ENCODE data around the gene SLC38A8.

The SLC38A8 gene

DNA sequence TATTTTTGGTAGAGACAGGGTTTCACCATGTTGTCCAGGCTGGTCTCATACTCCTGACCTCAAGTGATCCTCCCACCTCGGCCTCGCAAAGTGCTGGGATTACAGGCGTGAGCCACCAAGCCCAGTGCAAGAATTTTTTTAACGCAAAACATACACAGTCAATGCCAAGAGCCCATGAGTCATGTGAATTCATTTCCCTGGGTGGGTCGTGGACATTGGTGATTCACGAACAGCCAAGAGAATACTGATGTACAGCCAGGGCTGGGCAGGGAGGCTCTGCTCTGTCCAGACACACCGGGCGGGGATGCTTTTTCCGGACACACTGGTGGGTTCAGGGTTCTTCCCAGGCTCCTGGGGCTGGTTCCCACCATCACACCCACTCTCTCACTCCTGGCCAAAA, 17.7 kb downstream of the SLC38A8 start:
- no peaks in the 10 kb centered on the region for H3K79me2 ChIP-seq (ENCODE audit: insufficient read depth, low read depth)
- TF ChIP-seq, protein P1, sequence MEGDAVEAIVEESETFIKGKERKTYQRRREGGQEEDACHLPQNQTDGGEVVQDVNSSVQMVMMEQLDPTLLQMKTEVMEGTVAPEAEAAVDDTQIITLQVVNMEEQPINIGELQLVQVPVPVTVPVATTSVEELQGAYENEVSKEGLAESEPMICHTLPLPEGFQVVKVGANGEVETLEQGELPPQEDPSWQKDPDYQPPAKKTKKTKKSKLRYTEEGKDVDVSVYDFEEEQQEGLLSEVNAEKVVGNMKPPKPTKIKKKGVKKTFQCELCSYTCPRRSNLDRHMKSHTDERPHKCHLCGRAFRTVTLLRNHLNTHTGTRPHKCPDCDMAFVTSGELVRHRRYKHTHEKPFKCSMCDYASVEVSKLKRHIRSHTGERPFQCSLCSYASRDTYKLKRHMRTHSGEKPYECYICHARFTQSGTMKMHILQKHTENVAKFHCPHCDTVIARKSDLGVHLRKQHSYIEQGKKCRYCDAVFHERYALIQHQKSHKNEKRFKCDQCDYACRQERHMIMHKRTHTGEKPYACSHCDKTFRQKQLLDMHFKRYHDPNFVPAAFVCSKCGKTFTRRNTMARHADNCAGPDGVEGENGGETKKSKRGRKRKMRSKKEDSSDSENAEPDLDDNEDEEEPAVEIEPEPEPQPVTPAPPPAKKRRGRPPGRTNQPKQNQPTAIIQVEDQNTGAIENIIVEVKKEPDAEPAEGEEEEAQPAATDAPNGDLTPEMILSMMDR (conservative IDR thresholded peaks at IDR 0.05; ENCODE audit: low read depth, low read length): no peak
- H4K20me1 ChIP-seq (ENCODE audit: insufficient read depth): no peaks in the 10 kb centered on the region
- H3K36me3 ChIP-seq (ENCODE audit: insufficient read depth): no peaks in the 10 kb centered on the region
- H2AFZ ChIP-seq (ENCODE audit: low read depth): no peak overlapping the region
- no peak overlapping the region for H3K4me3 ChIP-seq (IDR thresholded peaks at IDR 0.05; ENCODE audit: insufficient read depth, low read depth, low read length)
- H3K27me3 ChIP-seq (ENCODE audit: insufficient read depth, low read depth): peaks cover 87% of the 10 kb centered on the region
- no peak overlapping the region for H3K9ac ChIP-seq
- H3K4me1 ChIP-seq (ENCODE audit: low read depth, poor library complexity, severe bottlenecking): no peaks in the 10 kb centered on the region
- no peak overlapping the region for H3K4me2 ChIP-seq
- H3K27ac ChIP-seq: no peak overlapping the region

DNA sequence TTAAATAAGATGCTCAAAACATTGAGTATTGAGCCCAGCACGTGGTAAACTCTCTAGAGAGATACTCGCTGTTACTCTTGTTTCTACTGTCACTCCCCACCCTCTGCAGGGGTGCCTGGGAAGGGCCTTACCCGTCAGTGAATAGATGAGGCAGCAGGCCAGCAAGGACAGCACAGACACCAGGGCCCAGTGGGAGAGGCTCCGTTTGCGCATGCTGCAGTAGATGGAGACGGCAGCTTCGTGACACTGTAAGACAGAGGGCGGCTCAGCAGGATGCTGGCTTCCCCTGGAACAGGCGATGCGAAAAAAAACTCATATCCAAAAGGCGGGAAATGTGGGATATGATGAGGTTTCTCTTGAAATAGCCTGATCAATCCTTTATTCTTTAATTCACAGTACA, 20.0 kb downstream of the SLC38A8 start:
- H4K20me1 ChIP-seq (ENCODE audit: insufficient read depth): no peaks in the 10 kb centered on the region
- peaks cover 89% of the 10 kb centered on the region; the same call in 1 of the 2 replicates for H3K27me3 ChIP-seq (ENCODE audit: insufficient read depth, low read depth)
- no peak overlapping the region for H3K27ac ChIP-seq
- no peak overlapping the region for H2AFZ ChIP-seq (ENCODE audit: low read depth)
- H3K9ac ChIP-seq: no peak overlapping the region
- H3K4me3 ChIP-seq (IDR thresholded peaks at IDR 0.05; ENCODE audit: insufficient read depth, low read depth, low read length): no peak overlapping the region
- TF ChIP-seq, protein P1 (conservative IDR thresholded peaks at IDR 0.05; ENCODE audit: low read depth, low read length): no peak
- H3K36me3 ChIP-seq (ENCODE audit: insufficient read depth): no peaks in the 10 kb centered on the region
- H3K4me1 ChIP-seq (ENCODE audit: low read depth, poor library complexity, severe bottlenecking): no peaks in the 10 kb centered on the region
- no peaks in the 10 kb centered on the region for H3K79me2 ChIP-seq (ENCODE audit: insufficient read depth, low read depth)
- H3K4me2 ChIP-seq: no peak overlapping the region

DNA sequence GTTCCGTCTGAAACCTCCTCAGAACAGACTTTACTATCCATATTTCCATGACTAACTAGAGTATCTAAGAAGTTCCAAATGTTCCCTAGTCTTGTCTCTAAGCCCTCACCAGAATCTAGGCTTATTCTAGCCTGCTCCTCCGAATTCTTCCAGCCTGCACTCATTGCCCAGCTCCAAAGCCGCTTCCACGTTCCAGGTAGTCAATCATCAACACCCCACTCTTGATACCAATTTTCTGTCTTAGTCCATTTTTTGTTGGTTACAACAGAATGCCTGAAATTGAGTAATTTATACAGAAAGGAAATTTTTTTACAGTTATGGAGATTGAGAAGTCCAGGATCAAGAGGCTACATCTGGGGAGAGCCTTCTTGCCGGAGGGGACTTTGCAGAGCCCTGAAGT, 21.1 kb downstream of the SLC38A8 start:
- Histone ChIP-seq H3K4me3 (IDR thresholded peaks at IDR 0.05; ENCODE audit: insufficient read depth, low read depth, low read length) (no peak overlapping the region), H3K27ac (no peak overlapping the region), H3K9ac (no peak overlapping the region), H3K79me2 (ENCODE audit: insufficient read depth, low read depth) (no peaks in the 10 kb centered on the region), H2AFZ (ENCODE audit: low read depth) (no peak overlapping the region), H4K20me1 (ENCODE audit: insufficient read depth) (no peaks in the 10 kb centered on the region), H3K4me2 (no peak overlapping the region), H3K36me3 (ENCODE audit: insufficient read depth) (no peaks in the 10 kb centered on the region), H3K27me3 (ENCODE audit: insufficient read depth, low read depth) (peaks cover 88% of the 10 kb centered on the region), H3K4me1 (ENCODE audit: low read depth, poor library complexity, severe bottlenecking) (no peaks in the 10 kb centered on the region)
- TF ChIP-seq, protein P1 (conservative IDR thresholded peaks at IDR 0.05; ENCODE audit: low read depth, low read length): no peak

DNA sequence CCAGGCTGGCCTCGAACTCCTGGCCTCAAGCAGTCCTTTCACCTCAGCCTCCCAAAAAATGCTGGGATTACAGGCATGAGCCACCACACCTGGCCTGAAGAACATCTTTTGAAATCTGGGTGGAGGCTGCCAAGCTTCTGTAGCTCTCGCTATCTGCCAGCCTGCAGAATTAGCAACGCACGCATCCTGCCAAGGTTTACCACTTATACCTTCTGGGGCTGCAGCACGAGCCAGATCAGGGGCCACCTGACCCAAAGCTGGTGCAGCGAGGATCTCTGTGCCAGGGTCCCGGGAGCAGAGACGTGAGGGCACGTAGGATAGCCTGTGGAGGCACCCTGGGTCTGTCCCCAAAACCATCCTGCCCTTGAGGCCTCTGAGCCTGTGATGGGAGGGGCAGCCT, 22.2 kb downstream of the SLC38A8 start:
- H4K20me1 ChIP-seq (ENCODE audit: insufficient read depth): no peaks in the 10 kb centered on the region
- H3K79me2 ChIP-seq (ENCODE audit: insufficient read depth, low read depth): no peaks in the 10 kb centered on the region
- H2AFZ ChIP-seq (ENCODE audit: low read depth): no peak overlapping the region
- no peaks in the 10 kb centered on the region for H3K4me1 ChIP-seq (ENCODE audit: low read depth, poor library complexity, severe bottlenecking)
- peaks cover 86% of the 10 kb centered on the region for H3K27me3 ChIP-seq (ENCODE audit: insufficient read depth, low read depth)
- TF ChIP-seq, protein P1 (conservative IDR thresholded peaks at IDR 0.05; ENCODE audit: low read depth, low read length): no peak
- no peak overlapping the region for H3K9ac ChIP-seq
- H3K4me2 ChIP-seq: no peak overlapping the region
- H3K4me3 ChIP-seq (IDR thresholded peaks at IDR 0.05; ENCODE audit: insufficient read depth, low read depth, low read length): no peak overlapping the region
- H3K27ac ChIP-seq: no peak overlapping the region
- no peaks in the 10 kb centered on the region for H3K36me3 ChIP-seq (ENCODE audit: insufficient read depth)
